RWPE1 (cell line): ENCODE data around the gene CPLX3.

Experiments used
- CTCF ChIA-PET: fragments of 350-600 bp; sonication (Branson Sonifier 250); formaldehyde crosslinking; extraction: SDS; loops from one replicate; lab custom pipeline; 2021; lab: Yijun Ruan, JAX
- POLR2A ChIA-PET: fragments of 400-600 bp; formaldehyde crosslinking; extraction: SDS; loops from one replicate; lab custom pipeline; 2020; ENCODE audit warnings: antibody characterized with exemption; ENCODE audit not compliant: low non-redundant PET; lab: Yijun Ruan, JAX
- DNase-seq: peaks from one replicate; pipeline ENCODE4 v3.0.0; 2012; ENCODE audit warnings: low spot score
- H3K27ac ChIP-seq: fragments of 450-650 bp; 2 replicates; pipeline ENCODE4 v1.5.1; 2017
- CTCF ChIP-seq: fragments of 450-650 bp; conservative IDR thresholded peaks from 2 replicates; pipeline ENCODE4 v1.5.1; 2017; ENCODE audit warnings: low read depth, mild to moderate bottlenecking

CPLX3 gene

DNA sequence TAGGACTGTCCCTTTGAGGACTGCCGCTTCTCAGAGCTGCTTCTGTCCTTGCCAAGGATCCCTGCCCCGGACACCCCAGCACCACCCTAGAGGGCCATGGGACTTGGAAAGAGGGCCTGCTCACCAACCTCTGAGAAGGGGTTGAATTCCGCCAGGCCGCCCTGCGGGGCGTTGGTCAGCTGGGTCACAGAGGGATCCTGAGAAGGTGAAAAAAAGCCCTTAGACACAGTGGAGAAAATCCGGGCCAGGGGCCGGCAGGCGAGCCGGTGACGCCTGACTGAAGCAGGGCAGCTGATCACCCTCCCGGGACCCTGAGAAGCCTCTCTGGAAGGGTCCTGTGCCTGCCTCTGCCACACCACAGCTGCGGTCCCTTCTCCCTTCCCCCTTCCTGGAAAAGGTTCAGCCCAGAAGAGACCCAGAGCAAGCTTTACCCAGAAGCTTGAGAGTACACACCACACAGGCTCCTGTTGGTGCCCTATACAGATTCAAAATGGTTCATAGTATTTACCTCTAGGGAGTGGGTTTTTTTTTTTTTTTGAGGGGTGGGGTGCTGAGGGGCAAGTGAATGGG lies 28.1 kb downstream of the CPLX3 start:
- DNase-seq = no peak
- no peak for TF ChIP-seq CTCF
- H3K27ac ChIP-seq = peak overlapping the region; percentile 4; the same call in 1 of the 2 replicates
- POLR2A ChIA-PET = interaction anchor here (0.5 kb wide), 1 partner anchor 919 kb away, joined by 3 read pairs; no protein-coding TSS in a partner anchor
- CTCF ChIA-PET = no interaction called here

GRCh38 chr15:74855857-74856256 lies 29.4 kb downstream of the CPLX3 start:
- TF ChIP-seq CTCF = no peak
- peak overlapping the region; percentile 23 for H3K27ac ChIP-seq
- ChIA-PET CTCF (interaction anchor here (0.6 kb wide), 1 partner anchor 136 kb away, joined by 3 read pairs; no protein-coding TSS in a partner anchor), POLR2A (no interaction called here)
- DNase-seq = no peak

GRCh38 chr15:74856537-74856936 lies 30.1 kb downstream of the CPLX3 start:
- peak overlapping the region; percentile 23 for H3K27ac ChIP-seq
- TF ChIP-seq CTCF = no peak
- ChIA-PET CTCF (interaction anchor here (0.6 kb wide), 2 partner anchors 39 to 53 kb away, joined by 3 to 4 read pairs; no protein-coding TSS in a partner anchor), POLR2A (no interaction called here)
- DNase-seq = no peak

GRCh38 chr15:74857082-74857655 lies 30.7 kb downstream of the CPLX3 start:
- H3K27ac ChIP-seq = no peak overlapping the region
- no peak for DNase-seq
- TF ChIP-seq CTCF = no peak
- ChIA-PET CTCF (interaction anchor here (0.6 kb wide), 2 partner anchors 40 to 52 kb away, joined by 3 to 4 read pairs; no protein-coding TSS in a partner anchor), POLR2A (no interaction called here)

DNA sequence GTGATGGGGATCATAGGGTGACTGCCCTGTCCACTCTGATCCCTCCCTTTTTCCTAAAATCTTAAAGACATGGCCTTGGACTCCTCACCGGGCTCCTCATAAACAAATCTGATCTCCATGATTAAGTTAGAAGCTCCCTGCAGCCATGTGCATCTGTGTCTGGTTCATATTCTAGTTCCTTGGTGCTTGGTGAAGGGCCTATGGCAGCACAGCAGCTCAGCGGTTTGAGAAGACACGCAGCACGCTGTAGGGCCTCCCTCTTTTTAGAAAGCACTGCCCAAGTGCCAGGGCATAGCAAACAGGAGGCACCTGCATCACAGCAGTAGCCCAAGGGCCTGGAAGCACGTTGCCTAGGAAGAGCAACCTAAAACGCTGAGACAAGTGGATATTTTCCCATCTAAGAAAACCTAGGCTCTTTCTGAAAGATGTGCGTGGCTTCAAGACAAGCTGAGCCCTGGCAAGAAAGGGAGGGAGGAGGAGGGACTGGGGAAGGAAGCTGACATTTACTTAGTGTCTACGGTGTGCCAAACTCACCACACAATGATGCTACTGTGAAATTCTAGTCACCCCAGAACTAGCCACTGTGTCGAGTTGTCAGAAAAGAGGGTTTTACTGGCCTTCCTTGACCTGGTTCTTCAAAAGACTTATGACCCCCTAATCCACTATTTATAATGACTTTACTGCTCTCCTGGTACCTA lies 31.4 kb downstream of the CPLX3 start:
- no peak for TF ChIP-seq CTCF
- POLR2A ChIA-PET = no interaction called here
- CTCF ChIA-PET = interaction anchor here (0.6 kb wide), 1 partner anchor 803 kb away, joined by 4 read pairs; no protein-coding TSS in a partner anchor
- no peak for DNase-seq
- no peak overlapping the region; the same call in 1 of the 2 replicates for H3K27ac ChIP-seq

DNA sequence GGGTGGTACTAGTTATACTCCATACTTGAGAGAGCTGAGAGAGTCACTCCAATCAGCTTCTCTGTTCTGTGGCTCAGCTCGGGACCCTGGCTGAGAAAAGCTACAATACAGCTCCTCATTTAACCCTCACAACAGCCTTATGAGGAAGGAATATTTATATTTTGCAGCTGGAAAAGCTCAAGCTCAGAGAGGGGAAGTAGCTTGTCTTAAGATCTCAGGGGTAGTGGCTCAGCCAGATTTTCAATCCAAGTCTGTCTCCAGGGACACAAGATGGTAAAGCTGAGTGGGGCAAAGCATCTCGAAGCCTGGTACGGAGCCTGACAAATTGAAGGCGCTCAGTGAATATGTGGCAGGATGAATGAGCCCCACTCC lies 31.9 kb downstream of the CPLX3 start:
- no peak for TF ChIP-seq CTCF
- ChIA-PET POLR2A (no interaction called here), CTCF (interaction anchor here (0.6 to 1.1 kb wide), 2 partner anchors 43 to 804 kb away, joined by 4 read pairs; no protein-coding TSS in a partner anchor)
- H3K27ac ChIP-seq = no peak overlapping the region
- DNase-seq = no peak
